Activated naive CD4-positive, alpha-beta T cell treated with anti-CD3 and anti-CD28 coated beads, Interleukin-2, amount 50 U/mL, for 72 hours (primary cell): ENCODE data around the gene TBX3. TPM values are rescaled to one million over a fixed set of nuclear protein-coding genes. Genes with fewer than 3 reads are reported as not detected.

Source experiments
- ATAC-seq, 2 donors: fragments of 150-1000 bp; cut with Tn5 transposase; 2 replicates each; pipeline ENCODE4 v1.10.0; 2021; ENCODE audit warnings: mild to moderate bottlenecking in 2 of 2, moderate library complexity in 2 of 2
- DNase-seq, 2 donors: peaks; one replicate each; pipeline ENCODE4 v3.0.0; 2021 to 2022; ENCODE audit warnings: low spot score in 2 of 2
- H3K27ac Mint-ChIP-seq, 2 donors: one replicate each; pipeline ENCODE4 v1.8.0; 2022; ENCODE audit warnings: mild to moderate bottlenecking in 2 of 2, mixed read lengths in 2 of 2
- H3K36me3 Mint-ChIP-seq, 2 donors: one replicate each; pipeline ENCODE4 v1.8.0; 2022; ENCODE audit warnings: mixed read lengths in 2 of 2
- H3K9me3 Mint-ChIP-seq, 2 donors: one replicate each; pipeline ENCODE4 v1.8.0; 2022; ENCODE audit warnings: mixed read lengths in 2 of 2
- total RNA-seq, 2 donors: library from RNA; stranded (reverse); gene quantifications; one replicate each; pipeline ENCODE4 v1.2.3, GENCODE V29; 2022

The TBX3 gene
- total RNA-seq, 2 donors from 2014 or later = not detected

- peaks cover 26 to 50% of the 10 kb centered on the region in 2 donors for H3K36me3 Mint-ChIP-seq
- H3K27ac Mint-ChIP-seq = no peak overlapping the region
- DNase-seq = no peak
- H3K9me3 Mint-ChIP-seq = peaks cover 5 to 11% of the 10 kb centered on the region in 2 donors
- ATAC-seq = no peak
Measured at GRCh38 chr12:114689075-114689994, 5.4 kb upstream of the TBX3 start.

GRCh38 chr12:114688256-114688845 lies 4.4 kb upstream of the TBX3 start:
- H3K36me3 Mint-ChIP-seq = peaks cover 33 to 52% of the 10 kb centered on the region in 2 donors
- H3K9me3 Mint-ChIP-seq = peaks cover 5 to 11% of the 10 kb centered on the region in 2 donors
- no peak for DNase-seq
- no peak overlapping the region for H3K27ac Mint-ChIP-seq
- no peak for ATAC-seq

- peaks cover 5 to 11% of the 10 kb centered on the region in 2 donors for H3K9me3 Mint-ChIP-seq
- DNase-seq = no peak
- peaks cover 36 to 53% of the 10 kb centered on the region in 2 donors for H3K36me3 Mint-ChIP-seq
- no peak for ATAC-seq
- no peak overlapping the region for H3K27ac Mint-ChIP-seq
Measured at GRCh38 chr12:114687802-114688201, 3.8 kb upstream of the TBX3 start.

- ATAC-seq (no peak), DNase-seq (no peak)
- H3K36me3 Mint-ChIP-seq = peaks cover 45 to 62% of the 10 kb centered on the region in 2 donors
- peak overlapping the region in 1 of 2 donors; percentile 45 for H3K27ac Mint-ChIP-seq
- H3K9me3 Mint-ChIP-seq = peaks cover 5 to 11% of the 10 kb centered on the region in 2 donors
Measured at GRCh38 chr12:114686773-114687500, 3.0 kb upstream of the TBX3 start.

- peaks cover 5 to 11% of the 10 kb centered on the region in 2 donors for H3K9me3 Mint-ChIP-seq
- H3K36me3 Mint-ChIP-seq = peaks cover 46 to 63% of the 10 kb centered on the region in 2 donors
- ATAC-seq (no peak), DNase-seq (no peak)
- no peak overlapping the region for H3K27ac Mint-ChIP-seq
Measured at GRCh38 chr12:114686426-114686772, 2.4 kb upstream of the TBX3 start.

- peaks cover 5 to 11% of the 10 kb centered on the region in 2 donors for H3K9me3 Mint-ChIP-seq
- ATAC-seq = no peak
- peaks cover 47 to 64% of the 10 kb centered on the region in 2 donors for H3K36me3 Mint-ChIP-seq
- no peak overlapping the region for H3K27ac Mint-ChIP-seq
- no peak for DNase-seq
Measured at GRCh38 chr12:114685869-114686268, 1.9 kb upstream of the TBX3 start.

- DNase-seq (no peak), ATAC-seq (no peak)
- Mint-ChIP-seq H3K9me3 (peaks cover 5 to 11% of the 10 kb centered on the region in 2 donors), H3K36me3 (peaks cover 52 to 69% of the 10 kb centered on the region in 2 donors), H3K27ac (no peak overlapping the region)
Measured at GRCh38 chr12:114685320-114685781, 1.4 kb upstream of the TBX3 start.

GRCh38 chr12:114684870-114685273 lies 897 bp upstream of the TBX3 start:
- no peak for ATAC-seq
- Mint-ChIP-seq H3K9me3 (peaks cover 8 to 14% of the 10 kb centered on the region in 2 donors), H3K27ac (peak overlapping the region in 1 of 2 donors; percentile 14)

GRCh38 chr12:114683709-114684097 lies 272 bp downstream of the TBX3 start:
- DNase-seq = no peak
- peaks cover 58 to 71% of the 10 kb centered on the region in 2 donors for H3K36me3 Mint-ChIP-seq
- H3K27ac Mint-ChIP-seq = peak overlapping the region in 1 of 2 donors; percentile 66
- H3K9me3 Mint-ChIP-seq = peaks cover 9% of the 10 kb centered on the region in 2 donors
- ATAC-seq = no peak

More at GRCh38 chr12:114684870-114685273, 897 bp upstream of the TBX3 start:
- DNase-seq = no peak
- H3K36me3 Mint-ChIP-seq = peaks cover 56 to 74% of the 10 kb centered on the region in 2 donors

- H3K27ac Mint-ChIP-seq = peak overlapping the region in 1 of 2 donors; percentile 66
- ATAC-seq (no peak), DNase-seq (no peak)
- H3K9me3 Mint-ChIP-seq = peaks cover 9% of the 10 kb centered on the region in 2 donors
- peaks cover 58 to 64% of the 10 kb centered on the region in 2 donors for H3K36me3 Mint-ChIP-seq
Measured at GRCh38 chr12:114682785-114683708, 928 bp downstream of the TBX3 start.

- Mint-ChIP-seq H3K9me3 (peaks cover 9% of the 10 kb centered on the region in 2 donors), H3K36me3 (peaks cover 58 to 64% of the 10 kb centered on the region in 2 donors), H3K27ac (peak overlapping the region in 1 of 2 donors; percentile 9)
- ATAC-seq (no peak), DNase-seq (no peak)
Measured at GRCh38 chr12:114682106-114682784, 1.7 kb downstream of the TBX3 start.

- DNase-seq (no peak), ATAC-seq (no peak)
- peaks cover 51 to 54% of the 10 kb centered on the region in 2 donors for H3K36me3 Mint-ChIP-seq
- H3K9me3 Mint-ChIP-seq = peaks cover 9% of the 10 kb centered on the region in 2 donors
- no peak overlapping the region for H3K27ac Mint-ChIP-seq
Measured at GRCh38 chr12:114681116-114681871, 2.7 kb downstream of the TBX3 start.

GRCh38 chr12:114680604-114681069 lies 3.3 kb downstream of the TBX3 start:
- H3K27ac Mint-ChIP-seq = no peak overlapping the region
- ATAC-seq (no peak), DNase-seq (no peak)
- H3K36me3 Mint-ChIP-seq = peaks cover 44 to 48% of the 10 kb centered on the region in 2 donors
- peaks cover 4 to 9% of the 10 kb centered on the region in 2 donors for H3K9me3 Mint-ChIP-seq

GRCh38 chr12:114679942-114680341 lies 4.0 kb downstream of the TBX3 start:
- ATAC-seq (no peak), DNase-seq (no peak)
- H3K9me3 Mint-ChIP-seq = peaks cover 4 to 9% of the 10 kb centered on the region in 2 donors
- H3K36me3 Mint-ChIP-seq = peaks cover 40 to 44% of the 10 kb centered on the region in 2 donors
- no peak overlapping the region for H3K27ac Mint-ChIP-seq
